Pancreas (tissue), 10 donors: ENCODE results near the gene MB. TPM values are rescaled to one million over a fixed set of nuclear protein-coding genes. Genes with fewer than 3 reads are reported as not detected.

Source experiments
- ATAC-seq, 4 donors: fragments of 200-7000 bp; cut with Tn5 transposase; one replicate each; pipeline versions ENCODE4 v1.8.0 to v1.9.1; 2020; ENCODE audit warnings: mild to moderate bottlenecking in 4 of 4, moderate library complexity in 4 of 4
- DNase-seq, 6 donors: peaks; one replicate each; pipeline ENCODE4 v3.0.0-alpha.2; 2020
- FAIRE-seq: peaks from 2 replicates; lab custom pipeline; 2012; peaks lifted over from hg19 to GRCh38; lab: Jason Lieb, UNC
- H3K27ac ChIP-seq, 4 donors: fragments of 200-600 bp; sonication (generic); 1 replicate in 3 of 4; 2 replicates in 1 of 4; pipeline versions ENCODE4 v1.5.0 to v1.8.0; 2020
- H3K27me3 ChIP-seq, 4 donors: fragments of 200-600 bp; one replicate each; pipeline ENCODE4 v1.8.0; 2021
- H3K36me3 ChIP-seq, 3 donors: fragments of 200-600 bp; sonication (generic) in 1 of 3; one replicate each; pipeline versions ENCODE4 v1.5.0 to v1.8.0; 2020 to 2021
- H3K4me1 ChIP-seq, 3 donors: fragments of 200-600 bp; one replicate each; pipeline ENCODE4 v1.8.0; 2021
- H3K4me3 ChIP-seq, 4 donors: fragments of 200-600 bp; sonication (generic) in 2 of 4; one replicate each; pipeline versions ENCODE4 v1.5.0 to v1.8.0; 2020 to 2021
- H3K9me3 ChIP-seq, 4 donors: fragments of 200-600 bp; one replicate each; pipeline ENCODE4 v1.8.0; 2021
- WGBS, 2 donors: extraction: QIAGEN DNeasy Blood & Tissue Kit; methylation state at CpG; one replicate each; pipeline ENCODE4 v1.1.7; 2013; 5-methylcytosine and 5-hydroxymethylcytosine counted together
- intact Hi-C, 3 donors: fragments of 100-400 bp; cut with DNase I; formaldehyde crosslinking; loops; one replicate each; pipeline versions ENCODE4 v1.11.1 to v1.14.2; 2022
- polyA plus RNA-seq, 2 donors: library from polyadenylated mRNA; stranded (reverse); fragments of 200-250 nt; gene quantifications; one replicate each; pipeline ENCODE4 v1.2.3, GENCODE V29; 2013
- total RNA-seq, 6 donors: library from RNA; stranded (reverse); fragmentation: NEBNext Ultra II Directional in 4 of 6; extraction: Animal tissue kit (Norgen Biotek cat#: 25700) in 4 of 6; gene quantifications; one replicate each; pipeline versions ENCODE4 v1.2.1 to v1.2.4, GENCODE V29; 2021 to 2023
- TF ChIP-seq, protein P1 (sequence below), 4 donors: fragments of 200-600 bp; sonication (generic) in 3 of 4; IDR thresholded peaks; one replicate each; pipeline versions ENCODE4 v1.5.0 to v1.8.0; 2021; ENCODE audit warnings: antibody characterized with exemption in 4 of 4
- donor health status: healthy with polysubstance abuse.
- donor health status: DM: no; HTN: no; CAD: no; lungs with moderate emphysema.
- donor health status: DM: no; HTN: no; CAD: no.
- donor health status: control.
- donor health status: control.
- donor health status: Bipolar disorder and iron deficiency.
- donor health status: DM: yes; HTN: yes; CAD: no.
- donor health status: DM: no; HTN: no; CAD: no.
- donor health status: DM: no; HTN: no; CAD: no.
- donor health status: DM: yes; HTN: yes; CAD: no.

The MB gene
- total and polyA plus RNA-seq, 8 donors, result 0.46 to 6.6 (median 1.2) TPM; not detected in 2

DNA sequence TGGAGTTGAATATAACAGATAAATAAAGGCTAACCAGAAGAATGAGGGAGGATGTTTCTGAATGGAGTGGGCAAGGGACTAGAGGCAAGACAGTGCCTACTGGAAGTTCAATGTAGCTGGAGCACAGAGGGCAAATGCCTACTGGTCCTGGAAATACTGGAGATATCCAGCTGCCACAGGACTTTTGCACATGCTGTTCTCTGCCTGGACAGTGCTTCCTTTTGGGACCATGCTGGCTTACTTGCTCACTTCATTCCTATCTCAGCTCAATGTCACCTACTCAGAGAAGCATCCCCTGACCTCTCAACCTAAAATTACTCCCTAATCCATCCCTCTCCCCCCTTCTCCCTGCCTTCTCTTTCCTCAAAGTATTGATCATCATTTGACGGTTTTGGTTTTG, 56.3 kb downstream of the MB start:
- no peaks in the 10 kb centered on the region for H3K4me1 ChIP-seq
- no peak overlapping the region for H3K4me3 ChIP-seq
- TF ChIP-seq, protein P1, sequence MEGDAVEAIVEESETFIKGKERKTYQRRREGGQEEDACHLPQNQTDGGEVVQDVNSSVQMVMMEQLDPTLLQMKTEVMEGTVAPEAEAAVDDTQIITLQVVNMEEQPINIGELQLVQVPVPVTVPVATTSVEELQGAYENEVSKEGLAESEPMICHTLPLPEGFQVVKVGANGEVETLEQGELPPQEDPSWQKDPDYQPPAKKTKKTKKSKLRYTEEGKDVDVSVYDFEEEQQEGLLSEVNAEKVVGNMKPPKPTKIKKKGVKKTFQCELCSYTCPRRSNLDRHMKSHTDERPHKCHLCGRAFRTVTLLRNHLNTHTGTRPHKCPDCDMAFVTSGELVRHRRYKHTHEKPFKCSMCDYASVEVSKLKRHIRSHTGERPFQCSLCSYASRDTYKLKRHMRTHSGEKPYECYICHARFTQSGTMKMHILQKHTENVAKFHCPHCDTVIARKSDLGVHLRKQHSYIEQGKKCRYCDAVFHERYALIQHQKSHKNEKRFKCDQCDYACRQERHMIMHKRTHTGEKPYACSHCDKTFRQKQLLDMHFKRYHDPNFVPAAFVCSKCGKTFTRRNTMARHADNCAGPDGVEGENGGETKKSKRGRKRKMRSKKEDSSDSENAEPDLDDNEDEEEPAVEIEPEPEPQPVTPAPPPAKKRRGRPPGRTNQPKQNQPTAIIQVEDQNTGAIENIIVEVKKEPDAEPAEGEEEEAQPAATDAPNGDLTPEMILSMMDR (IDR thresholded peaks at IDR 0.05), result no peak
- H3K36me3 ChIP-seq, result no peaks in the 10 kb centered on the region
- intact Hi-C loops, result no loop called here
- DNase-seq (no peak), ATAC-seq (no peak), FAIRE-seq (no peak)
- WGBS, 2 donors, result 65 to 71% methylated on average over 1 of the region's 1 CpG
- H3K27me3 ChIP-seq, result no peaks in the 10 kb centered on the region
- no peaks in the 10 kb centered on the region for H3K9me3 ChIP-seq
- no peak overlapping the region for H3K27ac ChIP-seq

DNA sequence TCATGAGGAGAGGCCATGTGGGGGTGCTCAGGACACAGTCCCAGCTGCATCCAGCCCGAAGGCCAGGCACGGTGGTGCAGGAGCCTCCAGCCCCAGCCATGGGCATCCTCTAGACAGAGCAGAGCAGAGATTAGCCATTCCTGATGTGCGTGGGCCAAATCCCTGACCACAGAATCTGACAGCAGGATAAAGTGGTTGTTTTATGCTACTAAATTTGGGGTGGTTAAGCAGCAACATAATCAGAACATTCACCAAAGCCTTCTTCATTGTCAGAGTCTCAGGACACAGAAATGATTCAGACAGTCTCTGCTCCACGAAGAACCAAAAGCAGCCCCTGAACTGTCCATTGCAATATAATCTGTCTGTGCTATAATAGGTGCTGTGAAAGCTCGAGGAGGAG, 56.8 kb downstream of the MB start:
- TF ChIP-seq, protein P1 (IDR thresholded peaks at IDR 0.05), result no peak

DNA sequence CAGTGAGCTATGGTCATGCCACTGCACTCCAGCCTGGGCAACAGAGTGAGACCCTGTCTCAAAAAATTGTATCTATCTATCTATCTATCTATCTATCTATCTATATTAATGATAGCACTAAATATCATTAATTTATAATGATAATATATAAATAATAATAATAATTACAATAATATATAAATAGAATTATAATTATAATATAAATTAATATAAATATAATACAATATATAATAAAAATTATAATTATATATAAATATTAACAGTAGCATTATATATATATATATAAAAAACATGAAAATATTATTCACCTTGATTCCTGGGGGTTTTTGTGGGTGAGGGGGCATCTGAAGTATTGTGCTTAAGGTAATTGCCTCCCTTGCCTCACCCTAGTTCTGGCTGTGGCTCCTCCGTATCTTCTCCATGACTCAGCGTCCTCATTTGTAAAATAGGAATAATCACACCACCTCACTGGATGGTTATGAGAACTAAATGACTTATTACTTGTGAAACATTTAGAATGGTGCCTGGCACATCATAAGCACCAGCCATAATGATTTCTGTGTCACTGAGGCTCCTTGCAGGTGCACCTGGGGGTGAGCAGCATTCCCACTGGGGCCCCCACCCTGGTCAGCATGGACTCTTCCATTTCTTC, 57.6 kb downstream of the MB start:
- no peaks in the 10 kb centered on the region for H3K9me3 ChIP-seq
- no peaks in the 10 kb centered on the region for H3K36me3 ChIP-seq
- no peaks in the 10 kb centered on the region for H3K27me3 ChIP-seq
- WGBS, 2 donors, result 76 to 79% methylated on average over 2 of the region's 2 CpGs
- no peak for ATAC-seq
- TF ChIP-seq, protein P1 (IDR thresholded peaks at IDR 0.05), result no peak
- H3K4me1 ChIP-seq, result no peaks in the 10 kb centered on the region
- DNase-seq, result no peak
- FAIRE-seq, result peak; percentile 86
- intact Hi-C loops, result no loop called here
- no peak overlapping the region for H3K27ac ChIP-seq
- no peak overlapping the region for H3K4me3 ChIP-seq

More for the DNA sequence above, 56.8 kb downstream of the MB start:
- intact Hi-C loops, result no loop called here
- Histone ChIP-seq H3K36me3 (no peaks in the 10 kb centered on the region), H3K9me3 (no peaks in the 10 kb centered on the region), H3K4me3 (no peak overlapping the region), H3K4me1 (no peaks in the 10 kb centered on the region), H3K27ac (no peak overlapping the region), H3K27me3 (no peaks in the 10 kb centered on the region)
- DNase-seq, result no peak
- ATAC-seq, result no peak
- 50 to 54% methylated on average over 5 of the region's 5 CpGs for WGBS, 2 donors
- FAIRE-seq, result no peak

DNA sequence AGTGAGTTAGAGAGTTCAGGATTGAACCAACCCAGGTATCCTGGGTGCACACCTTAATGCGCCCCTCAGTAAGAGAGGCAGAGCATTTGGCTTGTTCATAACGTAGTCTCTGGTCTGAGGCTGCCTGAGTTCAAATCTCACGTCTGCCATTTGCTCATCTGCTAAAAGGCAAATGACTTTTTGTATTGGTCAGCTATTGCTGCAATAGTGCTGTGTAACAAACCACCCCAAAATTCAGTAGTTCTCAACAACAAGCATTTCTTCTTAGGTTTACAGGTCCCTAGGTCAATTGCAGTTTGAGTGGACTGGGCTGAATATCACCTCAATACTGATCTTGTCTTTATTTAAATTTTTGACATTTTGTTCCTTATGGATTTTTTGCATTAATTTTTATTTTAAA, 58.4 kb downstream of the MB start:
- WGBS, 2 donors, result 67 to 78% methylated on average over 3 of the region's 3 CpGs
- Histone ChIP-seq H3K36me3 (no peaks in the 10 kb centered on the region), H3K4me3 (no peak overlapping the region), H3K9me3 (no peaks in the 10 kb centered on the region), H3K4me1 (no peaks in the 10 kb centered on the region), H3K27me3 (no peaks in the 10 kb centered on the region), H3K27ac (no peak overlapping the region)
- TF ChIP-seq, protein P1 (IDR thresholded peaks at IDR 0.05), result no peak
- intact Hi-C loops, result no loop called here
- DNase-seq, result no peak
- no peak for ATAC-seq
- FAIRE-seq, result no peak

DNA sequence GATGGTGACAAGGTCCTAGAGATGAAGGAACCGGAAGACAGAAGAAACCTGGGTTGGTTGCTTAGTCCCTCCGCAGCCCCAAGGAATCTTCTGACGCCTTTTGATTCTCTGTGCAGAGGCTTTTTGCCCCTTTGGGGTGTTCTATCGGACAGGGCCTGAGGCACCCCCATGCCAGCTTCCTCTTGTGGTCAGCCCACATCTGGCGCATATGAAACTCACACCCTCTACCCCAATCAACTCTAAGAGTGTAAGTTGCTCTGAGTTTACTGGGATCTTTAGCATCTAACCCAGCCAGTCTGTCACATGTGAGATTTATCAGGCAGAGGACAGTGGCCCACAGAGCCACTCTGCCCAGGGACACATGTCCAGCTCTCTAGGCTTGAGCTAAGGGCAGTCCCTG, 59.1 kb downstream of the MB start:
- 78 to 82% methylated on average over 5 of the region's 5 CpGs for WGBS, 2 donors
- H3K27me3 ChIP-seq, result no peaks in the 10 kb centered on the region
- intact Hi-C loops, result no loop called here
- H3K4me1 ChIP-seq, result no peaks in the 10 kb centered on the region
- ATAC-seq (no peak), FAIRE-seq (no peak), DNase-seq (no peak)
- H3K4me3 ChIP-seq, result no peak overlapping the region
- no peaks in the 10 kb centered on the region for H3K9me3 ChIP-seq
- H3K27ac ChIP-seq, result no peak overlapping the region
- TF ChIP-seq, protein P1 (IDR thresholded peaks at IDR 0.05), result no peak
- no peaks in the 10 kb centered on the region for H3K36me3 ChIP-seq
